ENCODE data around the gene HGD. TPM values are rescaled to one million over a fixed set of nuclear protein-coding genes. Genes with fewer than 3 reads are reported as not detected.

The HGD gene
- polyA plus RNA-seq, 2 of the 4 experiments (the other 2 are of a cell fraction), result 48.8 to 101 TPM

DNA sequence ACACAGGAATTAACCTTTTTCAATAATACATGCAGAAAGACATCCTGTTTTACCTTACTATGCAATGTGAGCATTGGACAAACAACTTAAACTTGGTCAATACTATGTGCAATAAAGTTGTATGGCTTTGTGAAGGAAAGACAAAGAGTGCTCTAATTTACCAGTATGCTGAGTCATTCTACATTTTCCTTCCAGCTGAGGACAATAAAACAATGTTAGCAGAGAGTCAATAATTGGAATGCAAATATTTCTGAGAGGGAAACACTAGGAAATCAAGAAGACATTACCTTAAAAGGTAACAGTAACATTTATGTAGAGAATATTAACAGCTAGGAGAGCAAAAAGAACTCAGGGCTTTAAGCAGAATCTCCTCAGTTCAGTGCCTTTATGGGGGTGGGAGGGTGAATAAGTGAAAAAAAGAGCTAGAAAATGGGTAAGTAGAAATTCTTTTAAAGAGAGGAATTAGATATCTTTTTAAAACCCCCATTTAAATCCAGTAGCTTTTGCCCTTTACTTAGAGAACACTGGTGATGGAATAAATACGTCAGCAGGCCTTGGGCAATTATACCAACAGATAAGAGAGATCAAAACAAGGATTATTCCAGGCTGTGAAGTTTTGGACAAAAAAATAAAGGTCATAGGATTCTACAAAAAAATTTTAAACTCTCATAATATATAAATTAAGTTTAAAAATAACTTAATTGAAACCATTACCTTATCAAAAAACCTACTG, 11.6 kb upstream of the HGD start:
- WGBS (ENCODE audit: missing lambda C conversion rate), result 89% methylated on average over 1 of the region's 1 CpG
- H3K4me1 ChIP-seq, result peaks cover 38% of the 10 kb centered on the region
- FAIRE-seq, result peak; percentile 89
- ChIA-PET CTCF (interaction anchor here (0.7 to 2.2 kb wide), 2 partner anchors 13 to 101 kb away, joined by 3 to 8 read pairs; no protein-coding TSS in a partner anchor), POLR2A (interaction anchor here (1.6 kb wide), 1 partner anchor 15 kb away, joined by 5 read pairs; no protein-coding TSS in a partner anchor)
- ATAC-seq, result peak in 1 of 2 experiments; percentile 85; a peak in 3 of 6 replicates
- H3K27ac ChIP-seq, result peak overlapping the region; percentile 79 to 86
- TF ChIP-seq TFCP2L1 (CRISPR knock-in tag; IDR thresholded peaks at IDR 0.05), result no peak
- 0 out of 4 replicates have a peak, but pooled peaks of 1 of the 2 experiments have one; percentile 4 for TF ChIP-seq CEBPB (IDR thresholded peaks at IDR 0.05)
- no peak for TF ChIP-seq CHD2 (IDR thresholded peaks at IDR 0.05; ENCODE audit: low read length, partially characterized antibody)
- TF ChIP-seq MAFK (IDR thresholded peaks at IDR 0.05; ENCODE audit: partially characterized antibody), result peak; percentile 97
- TF ChIP-seq, protein P1, sequence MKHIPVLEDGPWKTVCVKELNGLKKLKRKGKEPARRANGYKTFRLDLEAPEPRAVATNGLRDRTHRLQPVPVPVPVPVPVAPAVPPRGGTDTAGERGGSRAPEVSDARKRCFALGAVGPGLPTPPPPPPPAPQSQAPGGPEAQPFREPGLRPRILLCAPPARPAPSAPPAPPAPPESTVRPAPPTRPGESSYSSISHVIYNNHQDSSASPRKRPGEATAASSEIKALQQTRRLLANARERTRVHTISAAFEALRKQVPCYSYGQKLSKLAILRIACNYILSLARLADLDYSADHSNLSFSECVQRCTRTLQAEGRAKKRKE (CRISPR knock-in tag; IDR thresholded peaks at IDR 0.05; ENCODE audit: low read depth), result no peak
- peak; percentile 89 for TF ChIP-seq NFE2L2 (conservative IDR thresholded peaks at IDR 0.05; ENCODE audit: low read length)
- no peak for TF ChIP-seq POLR2AphosphoS2 (conservative IDR thresholded peaks at IDR 0.05; ENCODE audit: low read length)
- TF ChIP-seq NR3C1 (IDR thresholded peaks at IDR 0.05), result no peak
- no peak for TF ChIP-seq CBX8 (IDR thresholded peaks at IDR 0.05)
- no peak for TF ChIP-seq FOSL2 (IDR thresholded peaks at IDR 0.05)
- TF ChIP-seq FOSL2 (CRISPR knock-in tag; IDR thresholded peaks at IDR 0.05), result peak; percentile 48; the same call in 1 of the 2 replicates
- TF ChIP-seq MYC (IDR thresholded peaks at IDR 0.05; ENCODE audit: borderline replicate concordance, low read length), result no peak
- no peak for TF ChIP-seq PHF8 (IDR thresholded peaks at IDR 0.05; ENCODE audit: borderline replicate concordance, low read depth)
- TF ChIP-seq FOSB (CRISPR knock-in tag; IDR thresholded peaks at IDR 0.05), result no peak
- TF ChIP-seq CBX2 (IDR thresholded peaks at IDR 0.05; ENCODE audit: borderline replicate concordance, low read depth), result no peak
- TF ChIP-seq, protein P2, sequence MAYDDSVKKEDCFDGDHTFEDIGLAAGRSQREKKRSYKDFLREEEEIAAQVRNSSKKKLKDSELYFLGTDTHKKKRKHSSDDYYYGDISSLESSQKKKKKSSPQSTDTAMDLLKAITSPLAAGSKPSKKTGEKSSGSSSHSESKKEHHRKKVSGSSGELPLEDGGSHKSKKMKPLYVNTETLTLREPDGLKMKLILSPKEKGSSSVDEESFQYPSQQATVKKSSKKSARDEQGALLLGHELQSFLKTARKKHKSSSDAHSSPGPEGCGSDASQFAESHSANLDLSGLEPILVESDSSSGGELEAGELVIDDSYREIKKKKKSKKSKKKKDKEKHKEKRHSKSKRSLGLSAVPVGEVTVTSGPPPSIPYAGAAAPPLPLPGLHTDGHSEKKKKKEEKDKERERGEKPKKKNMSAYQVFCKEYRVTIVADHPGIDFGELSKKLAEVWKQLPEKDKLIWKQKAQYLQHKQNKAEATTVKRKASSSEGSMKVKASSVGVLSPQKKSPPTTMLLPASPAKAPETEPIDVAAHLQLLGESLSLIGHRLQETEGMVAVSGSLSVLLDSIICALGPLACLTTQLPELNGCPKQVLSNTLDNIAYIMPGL (CRISPR knock-in tag; IDR thresholded peaks at IDR 0.05; ENCODE audit: borderline replicate concordance), result no peak
- DNase-seq (ENCODE audit: low read depth in 1 of 2, low spot score in 1 of 2), result peak in 1 of 2 experiments; percentile 71
- H3K4me3 ChIP-seq, result no peak overlapping the region
- peak overlapping the region; percentile 54 for H3K4me2 ChIP-seq
- no peaks in the 10 kb centered on the region for H3K9me3 ChIP-seq

DNA sequence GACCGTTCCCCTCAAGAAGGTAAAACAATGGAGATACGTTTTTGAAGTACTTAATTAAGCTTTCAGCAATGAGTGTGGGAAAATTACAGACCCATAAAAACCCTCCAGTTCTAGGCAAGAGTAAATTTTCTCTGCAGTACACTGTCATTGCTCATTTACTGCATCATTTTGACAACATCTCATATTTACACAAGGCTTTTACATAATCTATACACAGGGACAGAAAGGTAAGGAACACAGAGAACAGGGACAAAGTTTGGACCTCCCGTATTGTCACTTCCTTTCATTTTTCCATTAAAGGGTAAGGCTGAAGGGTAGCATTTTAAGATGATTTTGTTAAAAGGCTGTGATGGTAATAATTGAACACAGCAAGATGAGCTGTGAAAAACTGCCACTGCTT, 7.4 kb upstream of the HGD start:
- Histone ChIP-seq H3K4me1 (peaks cover 40% of the 10 kb centered on the region), H3K9me3 (no peaks in the 10 kb centered on the region), H3K27ac (peak overlapping the region; percentile 22 to 38; a peak in 2 of 6 replicates), H3K4me2 (peak overlapping the region; percentile 2; the same call in 1 of the 3 replicates), H3K4me3 (no peak overlapping the region)
- no peak for TF ChIP-seq HOXA7 (CRISPR knock-in tag; IDR thresholded peaks at IDR 0.05)
- TF ChIP-seq RFX5 (IDR thresholded peaks at IDR 0.05), result no peak
- TF ChIP-seq, protein P3, sequence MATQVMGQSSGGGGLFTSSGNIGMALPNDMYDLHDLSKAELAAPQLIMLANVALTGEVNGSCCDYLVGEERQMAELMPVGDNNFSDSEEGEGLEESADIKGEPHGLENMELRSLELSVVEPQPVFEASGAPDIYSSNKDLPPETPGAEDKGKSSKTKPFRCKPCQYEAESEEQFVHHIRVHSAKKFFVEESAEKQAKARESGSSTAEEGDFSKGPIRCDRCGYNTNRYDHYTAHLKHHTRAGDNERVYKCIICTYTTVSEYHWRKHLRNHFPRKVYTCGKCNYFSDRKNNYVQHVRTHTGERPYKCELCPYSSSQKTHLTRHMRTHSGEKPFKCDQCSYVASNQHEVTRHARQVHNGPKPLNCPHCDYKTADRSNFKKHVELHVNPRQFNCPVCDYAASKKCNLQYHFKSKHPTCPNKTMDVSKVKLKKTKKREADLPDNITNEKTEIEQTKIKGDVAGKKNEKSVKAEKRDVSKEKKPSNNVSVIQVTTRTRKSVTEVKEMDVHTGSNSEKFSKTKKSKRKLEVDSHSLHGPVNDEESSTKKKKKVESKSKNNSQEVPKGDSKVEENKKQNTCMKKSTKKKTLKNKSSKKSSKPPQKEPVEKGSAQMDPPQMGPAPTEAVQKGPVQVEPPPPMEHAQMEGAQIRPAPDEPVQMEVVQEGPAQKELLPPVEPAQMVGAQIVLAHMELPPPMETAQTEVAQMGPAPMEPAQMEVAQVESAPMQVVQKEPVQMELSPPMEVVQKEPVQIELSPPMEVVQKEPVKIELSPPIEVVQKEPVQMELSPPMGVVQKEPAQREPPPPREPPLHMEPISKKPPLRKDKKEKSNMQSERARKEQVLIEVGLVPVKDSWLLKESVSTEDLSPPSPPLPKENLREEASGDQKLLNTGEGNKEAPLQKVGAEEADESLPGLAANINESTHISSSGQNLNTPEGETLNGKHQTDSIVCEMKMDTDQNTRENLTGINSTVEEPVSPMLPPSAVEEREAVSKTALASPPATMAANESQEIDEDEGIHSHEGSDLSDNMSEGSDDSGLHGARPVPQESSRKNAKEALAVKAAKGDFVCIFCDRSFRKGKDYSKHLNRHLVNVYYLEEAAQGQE (IDR thresholded peaks at IDR 0.05), result no peak
- TF ChIP-seq CBX2 (IDR thresholded peaks at IDR 0.05; ENCODE audit: borderline replicate concordance, low read depth), result no peak
- no peak for TF ChIP-seq KDM5A (IDR thresholded peaks at IDR 0.05)
- TF ChIP-seq, protein P2 (CRISPR knock-in tag; IDR thresholded peaks at IDR 0.05; ENCODE audit: borderline replicate concordance), result no peak
- no peak for TF ChIP-seq POLR2A (IDR thresholded peaks at IDR 0.05; ENCODE audit: low read length)
- TF ChIP-seq CBX8 (IDR thresholded peaks at IDR 0.05), result no peak
- TF ChIP-seq POLR2AphosphoS2 (conservative IDR thresholded peaks at IDR 0.05; ENCODE audit: low read length), result no peak
- TF ChIP-seq ESRRA (IDR thresholded peaks at IDR 0.05; ENCODE audit: borderline replicate concordance, low read length), result no peak
- TF ChIP-seq RAD21 (conservative IDR thresholded peaks at IDR 0.05 in 1 of 2, IDR thresholded peaks at IDR 0.05 in 1 of 2), result no peak
- no peak for TF ChIP-seq HEYL (CRISPR knock-in tag; IDR thresholded peaks at IDR 0.05)
- TF ChIP-seq CHD2 (IDR thresholded peaks at IDR 0.05; ENCODE audit: low read length, partially characterized antibody), result no peak
- WGBS (ENCODE audit: missing lambda C conversion rate), result 61% methylated on average over 3 of the region's 3 CpGs
- ATAC-seq (no peak), FAIRE-seq (no peak), DNase-seq (ENCODE audit: low read depth in 1 of 2, low spot score in 1 of 2) (no peak)
- ChIA-PET POLR2A (interaction anchor here (1.0 kb wide), 1 partner anchor 11 kb away, joined by 4 read pairs; no protein-coding TSS in a partner anchor), CTCF (no interaction called here)
